Karpas-422 (cell line): Measurements from ENCODE around the gene RAB22A. TPM values are rescaled to one million over a fixed set of nuclear protein-coding genes. Genes with fewer than 3 reads are reported as not detected.

Experiments
- DNase-seq: peaks from one replicate; pipeline ENCODE4 v3.0.0-alpha.2; 2015
- H2AFZ ChIP-seq: fragments of 200-600 bp; sonication (generic); 2 replicates; pipeline ENCODE4 v1.6.1; 2014; ENCODE audit warnings: antibody characterized with exemption, low read length, mixed read lengths
- H3K27ac ChIP-seq: fragments of 200-600 bp; sonication (generic); 2 replicates; pipeline ENCODE4 v1.5.1; 2014; ENCODE audit warnings: mild to moderate bottlenecking, low read length, moderate library complexity
- H3K27me3 ChIP-seq: fragments of 200-600 bp; sonication (generic); 2 replicates; pipeline ENCODE4 v1.6.1; 2014; ENCODE audit warnings: low read length, mixed read lengths
- H3K36me3 ChIP-seq: fragments of 200-600 bp; sonication (generic); 2 replicates; pipeline ENCODE4 v1.6.1; 2014; ENCODE audit warnings: low read length, mixed read lengths; ENCODE audit not compliant: insufficient read depth
- H3K4me1 ChIP-seq: fragments of 200-600 bp; sonication (generic); 2 replicates; pipeline ENCODE4 v1.6.1; 2014; ENCODE audit warnings: mild to moderate bottlenecking, low read length, mixed read lengths
- H3K4me2 ChIP-seq: fragments of 200-600 bp; sonication (generic); 2 replicates; pipeline ENCODE4 v1.6.1; 2014; ENCODE audit warnings: low read length, low read depth, mild to moderate bottlenecking; ENCODE audit not compliant: poor library complexity, severe bottlenecking
- H3K4me3 ChIP-seq: fragments of 200-600 bp; sonication (generic); 2 replicates; pipeline ENCODE4 v1.5.1; 2014; ENCODE audit warnings: mild to moderate bottlenecking, antibody characterized with exemption, low read length, mixed read lengths
- H3K79me2 ChIP-seq: fragments of 200-600 bp; sonication (generic); 2 replicates; pipeline ENCODE4 v1.6.1; 2014; ENCODE audit warnings: mild to moderate bottlenecking, low read length, mixed read lengths
- H3K9ac ChIP-seq: fragments of 200-600 bp; sonication (generic); 2 replicates; pipeline ENCODE4 v1.6.0; 2014; ENCODE audit warnings: low read length
- H3K9me2 ChIP-seq: fragments of 200-600 bp; sonication (generic), shearing (Covaris generic); replicated peaks from 2 replicates; pipeline ENCODE4 v1.6.0; 2014; ENCODE audit warnings: mild to moderate bottlenecking, low read length, moderate library complexity; ENCODE audit not compliant: insufficient read depth
- H3K9me3 ChIP-seq: fragments of 300-700, 200-600 bp; sonication (generic); 2 replicates; pipeline ENCODE4 v1.6.1; 2014; ENCODE audit warnings: low read length, mixed read lengths
- H4K20me1 ChIP-seq: fragments of 200-600 bp; sonication (generic); 2 replicates; pipeline ENCODE4 v1.6.1; 2014; ENCODE audit warnings: mild to moderate bottlenecking, antibody characterized with exemption, low read length, low read depth; ENCODE audit not compliant: insufficient read depth
- total RNA-seq: library from RNA; depleted of rRNA; stranded (reverse); fragments of >200 nt; shearing (Covaris generic); gene quantifications from 2 replicates; pipeline ENCODE4 v1.2.3, GENCODE V29; 2014; ENCODE audit warnings: low replicate concordance

The RAB22A gene
- total RNA-seq, 1 experiment from 2014 or later = 11.8 TPM

DNA sequence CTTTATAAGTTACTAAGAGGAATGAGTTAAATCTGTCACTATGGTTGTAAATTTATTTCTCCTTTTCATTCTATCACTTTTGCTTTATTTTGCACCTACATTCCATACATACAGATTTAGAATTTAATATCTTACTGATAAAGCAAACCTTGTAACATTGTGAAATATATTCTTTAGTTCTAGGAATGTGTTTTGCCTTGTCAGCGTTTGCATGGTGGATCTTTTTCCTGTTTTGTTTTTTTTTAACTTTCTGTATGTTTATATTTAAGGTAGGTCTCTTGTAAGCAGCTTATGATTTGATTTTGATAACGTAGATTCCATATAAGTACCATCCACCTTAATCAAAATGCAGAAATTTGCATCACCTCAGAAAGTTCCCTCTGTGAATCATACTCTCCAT is 16.4 kb downstream of the RAB22A start:
- H3K9ac ChIP-seq = no peak overlapping the region
- H3K9me2 ChIP-seq = no peaks in the 10 kb centered on the region
- H3K4me2 ChIP-seq = no peak overlapping the region
- no peaks in the 10 kb centered on the region for H3K27me3 ChIP-seq
- H3K9me3 ChIP-seq = no peaks in the 10 kb centered on the region
- no peaks in the 10 kb centered on the region for H4K20me1 ChIP-seq
- no peak for DNase-seq
- no peak overlapping the region for H2AFZ ChIP-seq
- H3K36me3 ChIP-seq = no peaks in the 10 kb centered on the region
- peaks cover 13% of the 10 kb centered on the region for H3K4me1 ChIP-seq
- no peak overlapping the region for H3K4me3 ChIP-seq
- H3K79me2 ChIP-seq = peaks cover 90% of the 10 kb centered on the region
- H3K27ac ChIP-seq = no peak overlapping the region

DNA sequence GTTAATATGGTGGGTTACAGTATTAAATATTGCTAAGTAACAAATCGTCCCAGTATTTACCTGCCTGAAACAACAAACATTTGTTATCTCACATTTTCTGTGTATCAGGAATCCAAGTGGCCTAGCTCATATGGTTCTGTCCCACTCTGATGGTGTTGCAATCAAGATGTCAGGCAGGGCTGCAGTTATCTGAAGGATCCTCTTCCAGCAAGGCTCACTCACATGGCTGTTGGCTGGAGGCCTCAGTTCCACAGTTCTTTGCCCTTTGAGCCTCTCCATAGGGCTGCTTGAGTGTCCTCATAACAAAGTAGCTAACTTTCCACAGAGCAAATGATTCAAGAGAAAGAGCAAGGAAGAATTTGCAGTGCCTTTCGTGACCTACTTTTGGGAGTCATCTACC is 17.7 kb downstream of the RAB22A start:
- Histone ChIP-seq H3K36me3 (no peaks in the 10 kb centered on the region), H3K4me1 (peaks cover 9% of the 10 kb centered on the region), H3K27ac (no peak overlapping the region), H4K20me1 (no peaks in the 10 kb centered on the region), H3K4me2 (no peak overlapping the region), H3K9me2 (no peaks in the 10 kb centered on the region), H3K79me2 (peaks cover 93% of the 10 kb centered on the region), H3K9ac (no peak overlapping the region), H3K9me3 (no peaks in the 10 kb centered on the region), H3K4me3 (no peak overlapping the region), H2AFZ (no peak overlapping the region), H3K27me3 (no peaks in the 10 kb centered on the region)
- DNase-seq = no peak

DNA sequence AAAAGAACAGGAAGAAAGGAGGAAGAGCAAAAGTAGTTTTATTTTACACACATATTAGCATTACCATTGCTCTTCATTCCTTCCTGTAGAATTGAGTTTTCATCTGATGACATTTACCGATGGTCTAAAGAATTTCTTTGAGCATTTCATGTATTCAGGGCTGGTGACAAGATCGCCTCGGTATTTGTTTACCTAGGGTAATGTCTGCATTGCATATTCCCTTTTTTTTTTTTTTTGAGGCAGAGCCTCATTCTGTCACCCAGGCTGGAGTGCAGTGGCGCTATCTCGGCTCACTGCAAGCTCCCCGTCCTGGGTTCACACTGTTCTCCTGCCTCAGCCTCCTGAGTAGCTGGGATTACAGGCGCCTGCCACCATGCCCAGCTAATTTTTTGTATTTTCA is 19.3 kb downstream of the RAB22A start:
- H4K20me1 ChIP-seq = no peaks in the 10 kb centered on the region
- H3K79me2 ChIP-seq = peaks cover 88% of the 10 kb centered on the region
- peaks cover 8% of the 10 kb centered on the region; the same call in 1 of the 2 replicates for H3K4me1 ChIP-seq
- no peak overlapping the region for H3K4me3 ChIP-seq
- H3K36me3 ChIP-seq = 0 out of 2 replicates have a peak, but pooled peaks cover 2% of the 10 kb centered on the region
- H2AFZ ChIP-seq = no peak overlapping the region
- no peak overlapping the region for H3K9ac ChIP-seq
- H3K9me2 ChIP-seq = no peaks in the 10 kb centered on the region
- H3K9me3 ChIP-seq = no peaks in the 10 kb centered on the region
- H3K27me3 ChIP-seq = no peaks in the 10 kb centered on the region
- no peak for DNase-seq
- no peak overlapping the region for H3K4me2 ChIP-seq
- H3K27ac ChIP-seq = no peak overlapping the region

DNA sequence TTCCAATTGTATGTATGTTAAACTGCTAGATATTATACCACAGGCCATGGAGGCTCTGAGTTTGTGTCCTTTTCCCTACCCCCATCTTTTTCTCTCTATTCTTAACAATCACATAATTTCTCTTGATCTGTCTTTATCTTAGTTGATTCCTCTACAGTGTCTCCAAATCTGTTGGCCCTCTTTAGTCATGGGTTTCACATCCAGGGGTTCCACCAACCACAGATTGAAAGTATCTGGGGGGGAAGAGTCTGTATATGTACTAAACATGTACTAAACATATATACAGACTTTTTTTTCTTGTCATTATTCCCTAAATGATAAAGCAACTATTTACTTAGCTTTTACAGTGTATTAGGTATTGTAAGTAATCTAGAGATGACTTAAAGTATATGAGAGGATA is 20.2 kb downstream of the RAB22A start:
- Histone ChIP-seq H3K36me3 (0 out of 2 replicates have a peak, but pooled peaks cover 2% of the 10 kb centered on the region), H4K20me1 (no peaks in the 10 kb centered on the region), H3K9me2 (no peaks in the 10 kb centered on the region)

DNA sequence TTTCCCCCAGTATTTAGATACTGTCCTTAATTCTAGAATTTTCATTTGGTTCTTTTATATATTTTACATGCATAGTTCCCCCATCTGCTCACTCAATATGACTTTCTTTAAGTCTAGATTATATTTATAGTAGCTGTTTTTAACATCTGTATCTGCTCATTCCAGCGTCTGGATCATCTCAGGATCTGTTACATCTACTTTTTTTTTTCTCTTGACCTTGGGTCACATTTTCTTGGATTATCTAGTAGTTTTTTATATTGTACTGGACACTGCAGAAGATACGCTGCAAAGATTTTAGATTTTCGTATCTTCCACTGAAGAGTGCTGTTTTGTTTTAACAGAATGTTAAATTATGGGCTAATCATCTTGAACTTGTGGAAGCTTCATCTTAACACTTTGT is 20.7 kb downstream of the RAB22A start:
- no peak overlapping the region for H3K9ac ChIP-seq
- H3K27me3 ChIP-seq = no peaks in the 10 kb centered on the region
- H3K9me2 ChIP-seq = no peaks in the 10 kb centered on the region
- no peaks in the 10 kb centered on the region for H4K20me1 ChIP-seq
- H3K9me3 ChIP-seq = no peaks in the 10 kb centered on the region
- H2AFZ ChIP-seq = no peak overlapping the region
- H3K4me1 ChIP-seq = peaks cover 8% of the 10 kb centered on the region; the same call in 1 of the 2 replicates
- H3K79me2 ChIP-seq = peaks cover 87% of the 10 kb centered on the region
- no peak for DNase-seq
- H3K27ac ChIP-seq = no peak overlapping the region
- H3K4me3 ChIP-seq = no peak overlapping the region
- H3K4me2 ChIP-seq = no peak overlapping the region
- 0 out of 2 replicates have a peak, but pooled peaks cover 2% of the 10 kb centered on the region for H3K36me3 ChIP-seq

More for the DNA sequence above, 20.2 kb downstream of the RAB22A start:
- H3K4me1 ChIP-seq = peaks cover 8% of the 10 kb centered on the region; the same call in 1 of the 2 replicates
- H3K79me2 ChIP-seq = peaks cover 83% of the 10 kb centered on the region
- H3K9ac ChIP-seq = no peak overlapping the region
- no peak for DNase-seq
- no peak overlapping the region for H3K4me3 ChIP-seq
- H3K9me3 ChIP-seq = no peaks in the 10 kb centered on the region
- H2AFZ ChIP-seq = no peak overlapping the region
- H3K4me2 ChIP-seq = no peak overlapping the region
- no peaks in the 10 kb centered on the region for H3K27me3 ChIP-seq
- H3K27ac ChIP-seq = no peak overlapping the region

DNA sequence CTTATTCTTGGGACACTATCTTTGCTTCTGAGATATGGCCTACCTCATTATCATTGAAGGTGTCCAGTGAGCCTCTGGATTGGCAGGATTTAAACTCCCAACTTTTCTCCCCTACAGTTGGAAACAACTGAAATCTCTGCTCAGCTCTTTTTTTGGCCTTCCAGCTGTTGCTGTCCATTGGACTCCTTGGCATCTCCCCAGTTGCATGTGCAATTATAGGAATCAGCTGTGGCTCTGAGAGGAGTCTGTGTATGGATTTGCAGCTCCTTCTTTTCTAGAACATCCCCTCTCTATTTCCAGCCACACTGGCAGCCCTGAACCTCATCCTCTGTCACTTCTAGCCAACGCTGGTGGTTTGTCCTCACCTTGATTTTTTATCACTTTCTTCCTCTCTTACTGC is 21.2 kb downstream of the RAB22A start:
- Histone ChIP-seq H3K9me2 (no peaks in the 10 kb centered on the region), H4K20me1 (no peaks in the 10 kb centered on the region), H2AFZ (no peak overlapping the region), H3K4me3 (no peak overlapping the region), H3K79me2 (peaks cover 86% of the 10 kb centered on the region), H3K36me3 (0 out of 2 replicates have a peak, but pooled peaks cover 2% of the 10 kb centered on the region), H3K4me2 (no peak overlapping the region), H3K4me1 (peaks cover 8% of the 10 kb centered on the region; the same call in 1 of the 2 replicates), H3K27ac (no peak overlapping the region), H3K9ac (no peak overlapping the region), H3K27me3 (no peaks in the 10 kb centered on the region), H3K9me3 (no peaks in the 10 kb centered on the region)
- DNase-seq = no peak

DNA sequence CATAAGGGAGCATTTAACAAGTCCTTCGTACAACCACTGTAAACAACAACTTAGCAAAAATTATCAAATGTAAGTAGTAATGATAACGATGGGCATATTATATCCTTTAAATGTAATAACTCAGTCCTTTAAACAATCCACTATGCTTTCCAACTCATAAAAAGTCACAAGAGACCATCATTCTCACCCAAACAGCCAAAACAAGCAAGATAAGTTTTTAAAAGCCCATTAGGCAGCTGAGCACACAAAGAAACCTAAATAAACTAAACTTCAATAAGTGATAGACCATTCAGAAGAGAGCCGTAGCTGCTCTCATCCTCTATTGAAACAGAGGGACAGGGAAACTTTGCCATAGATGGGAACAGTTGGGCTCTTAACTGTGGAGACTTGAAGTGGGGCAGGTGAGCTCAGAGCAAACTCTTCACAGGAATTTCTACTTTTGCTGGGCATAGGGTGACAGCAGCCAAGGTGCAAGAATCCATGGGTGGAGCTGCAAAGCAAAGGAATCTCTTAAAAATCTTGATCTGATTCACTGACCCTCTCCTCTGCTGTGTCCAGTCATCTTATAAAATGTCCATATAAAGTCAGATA is 22.5 kb downstream of the RAB22A start:
- no peak overlapping the region for H3K27ac ChIP-seq
- H3K4me3 ChIP-seq = no peak overlapping the region
- H3K9me3 ChIP-seq = no peaks in the 10 kb centered on the region

DNA sequence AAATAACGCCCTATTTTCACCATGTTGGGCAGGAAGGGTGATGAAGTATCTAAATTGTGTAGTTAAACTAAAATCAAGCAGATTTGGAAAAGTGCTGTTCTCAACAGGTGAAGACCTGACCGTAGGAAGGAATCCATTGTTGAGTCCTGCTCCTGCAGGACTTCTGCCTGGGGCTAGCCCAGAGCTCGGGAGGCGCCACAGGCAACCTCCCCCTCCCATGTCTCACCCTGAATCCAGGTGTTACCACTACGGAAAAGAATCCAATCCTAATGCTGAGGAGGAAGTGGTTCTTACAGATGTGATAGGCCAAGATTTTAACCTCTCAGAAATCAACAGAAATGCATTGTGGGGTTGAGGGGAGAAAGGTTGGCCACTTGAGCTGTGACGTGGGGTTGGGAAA is 30.2 kb downstream of the RAB22A start:
- Histone ChIP-seq H3K79me2 (peaks cover 81% of the 10 kb centered on the region), H3K9ac (no peak overlapping the region), H3K36me3 (no peaks in the 10 kb centered on the region), H3K4me3 (no peak overlapping the region), H3K9me2 (no peaks in the 10 kb centered on the region), H3K27me3 (no peaks in the 10 kb centered on the region), H3K9me3 (no peaks in the 10 kb centered on the region), H4K20me1 (no peaks in the 10 kb centered on the region), H3K4me2 (no peak overlapping the region), H3K27ac (no peak overlapping the region), H2AFZ (no peak overlapping the region), H3K4me1 (peaks cover 10% of the 10 kb centered on the region)
- DNase-seq = no peak

More for the DNA sequence above, 22.5 kb downstream of the RAB22A start:
- DNase-seq = no peak
- peaks cover 81% of the 10 kb centered on the region for H3K79me2 ChIP-seq
- no peak overlapping the region for H2AFZ ChIP-seq
- H3K9me2 ChIP-seq = no peaks in the 10 kb centered on the region
- H3K27me3 ChIP-seq = no peaks in the 10 kb centered on the region
- no peaks in the 10 kb centered on the region for H4K20me1 ChIP-seq
- no peak overlapping the region for H3K4me2 ChIP-seq
- H3K9ac ChIP-seq = no peak overlapping the region
- H3K4me1 ChIP-seq = peaks cover 5% of the 10 kb centered on the region; the same call in 1 of the 2 replicates
- H3K36me3 ChIP-seq = 0 out of 2 replicates have a peak, but pooled peaks cover 2% of the 10 kb centered on the region
